Choroid plexus epithelial cell (primary cell): Measurements from ENCODE around the gene EDN1.
A peak's percentile ranks its signal among the peaks of the same experiment; 100 is the strongest.
"Not testable (repeated sequence)": the region's sequence is repeated elsewhere in the genome, so short reads cannot be mapped to it uniquely, and the experiment has no call there.

Source experiments
- DNase-seq: peaks from one replicate; pipeline ENCODE4 v3.0.0-alpha.2; 2010; ENCODE audit warnings: low read depth
- H3K4me3 ChIP-seq: 2 replicates; pipeline ENCODE4 v1.5.1; 2011; ENCODE audit warnings: low read depth, mild to moderate bottlenecking, control low read depth, low read length, moderate library complexity
- CTCF ChIP-seq: conservative IDR thresholded peaks from 2 replicates; pipeline ENCODE4 v1.5.1; 2011; ENCODE audit warnings: low read depth, mild to moderate bottlenecking, control low read depth, inconsistent platforms, low read length, moderate library complexity

The EDN1 gene

GRCh38 chr6:12313306-12313991 is 23.3 kb downstream of the EDN1 start:
- H3K4me3 ChIP-seq, result no peak overlapping the region
- no peak for TF ChIP-seq CTCF
- DNase-seq, result no peak

DNA sequence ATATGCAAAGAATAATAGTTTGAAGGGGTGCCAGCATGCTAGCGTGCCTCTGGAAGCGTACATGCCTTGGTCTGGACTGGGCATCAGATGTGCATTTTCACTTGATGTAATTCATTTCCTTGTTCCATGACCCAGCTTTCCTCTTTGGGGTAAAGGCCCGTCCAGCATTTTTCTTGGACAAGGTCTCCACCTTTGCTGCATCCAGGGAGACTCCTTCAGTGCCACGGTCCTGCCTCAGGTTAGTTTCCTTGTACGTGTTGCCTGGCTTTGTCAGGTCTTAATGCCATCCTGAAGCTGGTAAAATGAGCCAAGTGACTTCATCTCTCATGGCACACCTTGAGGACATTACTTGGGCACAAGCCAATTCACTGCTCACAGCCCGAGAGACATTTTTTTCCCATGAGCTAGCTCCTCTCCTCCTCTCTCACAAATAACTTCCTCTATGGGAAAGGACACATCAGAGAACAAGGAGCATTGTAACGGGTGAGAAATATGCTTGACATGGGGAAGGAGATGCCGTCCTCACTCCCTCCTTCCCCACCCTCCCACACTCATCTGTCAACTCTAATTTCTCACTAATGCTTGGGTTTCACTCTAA is 23.9 kb downstream of the EDN1 start:
- TF ChIP-seq CTCF, result no peak
- no peak overlapping the region for H3K4me3 ChIP-seq
- peak; percentile 38 for DNase-seq

GRCh38 chr6:12314751-12315150 is 24.6 kb downstream of the EDN1 start:
- TF ChIP-seq CTCF, result no peak
- no peak overlapping the region for H3K4me3 ChIP-seq
- no peak for DNase-seq

DNA sequence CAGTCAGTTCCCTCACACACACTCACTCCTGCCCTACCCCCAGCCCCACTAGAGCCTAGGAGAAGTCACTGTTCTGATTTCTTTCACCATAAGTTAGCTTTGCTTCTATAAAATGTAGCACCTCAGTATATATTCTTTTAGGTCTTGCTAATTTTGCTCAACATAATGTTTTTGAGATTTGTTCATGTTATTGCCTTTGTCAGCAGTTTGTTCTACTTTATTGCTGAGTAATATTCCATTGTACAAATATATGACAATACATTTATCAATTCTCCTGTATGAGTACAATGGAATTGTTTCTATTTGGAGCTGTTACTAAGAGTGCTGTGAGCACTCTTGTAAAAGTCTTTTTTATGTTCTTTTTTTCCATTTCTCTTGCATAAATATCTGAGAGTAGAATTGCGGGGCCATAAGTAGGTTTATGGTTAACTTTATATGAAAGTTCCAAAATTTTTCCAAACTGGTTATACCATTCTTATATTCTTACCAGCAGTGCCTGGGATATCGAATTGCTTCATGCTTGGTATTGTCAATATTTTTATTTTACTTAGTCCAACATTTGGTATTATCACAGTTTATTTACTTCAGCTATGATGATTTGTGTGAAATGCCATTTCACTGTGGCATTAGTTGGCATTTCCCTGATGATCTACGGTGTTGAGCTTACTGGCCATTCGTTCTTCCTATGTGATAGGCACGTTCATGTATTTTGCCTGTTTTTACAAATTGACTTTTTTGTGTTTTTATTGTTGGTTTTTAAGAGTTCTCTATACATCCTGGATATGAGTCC is 25.3 kb downstream of the EDN1 start:
- DNase-seq, result no peak
- no peak for TF ChIP-seq CTCF
- no peak overlapping the region for H3K4me3 ChIP-seq

DNA sequence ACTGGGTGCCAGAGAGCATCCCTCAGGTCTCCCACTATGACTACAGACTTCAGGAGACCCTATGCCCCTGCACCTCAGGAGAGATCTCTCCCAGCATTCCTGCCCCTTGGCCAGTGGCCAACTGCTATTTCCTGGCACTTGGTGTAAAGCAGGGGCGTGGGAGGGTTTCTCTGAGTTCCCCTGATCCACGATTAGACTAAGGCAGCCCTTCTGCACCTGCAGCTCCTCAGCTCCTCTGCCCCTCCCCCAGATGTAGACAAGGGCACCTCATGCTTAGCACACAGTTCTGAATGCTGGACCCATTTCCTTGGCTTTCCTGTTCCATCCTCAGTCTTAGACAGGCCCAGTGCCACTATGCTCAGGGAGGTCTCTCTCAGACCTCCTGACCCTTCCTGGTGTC is 28.6 kb downstream of the EDN1 start:
- no peak for DNase-seq
- no peak overlapping the region for H3K4me3 ChIP-seq
- TF ChIP-seq CTCF, result no peak

DNA sequence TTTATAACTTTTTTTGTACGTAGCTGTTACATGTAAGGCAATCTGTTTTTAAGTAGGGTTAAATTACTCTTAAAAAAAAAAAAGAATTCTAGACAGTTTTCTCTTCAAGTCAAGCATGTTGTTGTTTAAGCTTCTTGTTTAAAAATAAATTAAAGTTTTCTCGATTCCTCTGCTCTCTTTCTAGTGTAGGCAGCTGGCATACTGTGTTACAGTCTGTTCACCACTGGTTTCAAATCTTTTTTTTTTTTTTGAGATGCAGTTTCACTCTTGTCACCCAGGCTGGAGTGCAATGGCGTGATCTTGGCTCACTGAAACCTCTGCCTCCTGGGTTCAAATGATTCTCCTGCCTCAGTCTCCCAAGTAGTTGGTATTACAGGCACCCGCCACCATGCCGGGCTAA is 29.9 kb downstream of the EDN1 start:
- H3K4me3 ChIP-seq, DNase-seq: not testable (repeated sequence)

- peak; percentile 84 for DNase-seq
- no peak for TF ChIP-seq CTCF
- H3K4me3 ChIP-seq, result no peak overlapping the region
Measured at GRCh38 chr6:12324099-12324498, 33.9 kb downstream of the EDN1 start.
